CMK (cell line): Measurements from ENCODE around the gene DACT3.

ENCODE experiments used
- DNase-seq: peaks from one replicate; pipeline ENCODE4 v3.0.0-alpha.2; 2010; ENCODE audit warnings: low read depth

DACT3 gene

GRCh38 chr19:46668662-46669061, 7.7 kb upstream of the DACT3 start:
- DNase-seq, result no peak

- DNase-seq, result no peak
These were observed 4.1 kb upstream of the DACT3 start for GRCh38 chr19:46665072-46665471.

- no peak for DNase-seq
These were observed 982 bp upstream of the DACT3 start for GRCh38 chr19:46661735-46662592.

- no peak for DNase-seq
These were observed 397 bp downstream of the DACT3 start for GRCh38 chr19:46660551-46661019.

GRCh38 chr19:46660008-46660517, 919 bp downstream of the DACT3 start:
- DNase-seq, result no peak

GRCh38 chr19:46659151-46660007, 1.6 kb downstream of the DACT3 start:
- no peak for DNase-seq

DNA sequence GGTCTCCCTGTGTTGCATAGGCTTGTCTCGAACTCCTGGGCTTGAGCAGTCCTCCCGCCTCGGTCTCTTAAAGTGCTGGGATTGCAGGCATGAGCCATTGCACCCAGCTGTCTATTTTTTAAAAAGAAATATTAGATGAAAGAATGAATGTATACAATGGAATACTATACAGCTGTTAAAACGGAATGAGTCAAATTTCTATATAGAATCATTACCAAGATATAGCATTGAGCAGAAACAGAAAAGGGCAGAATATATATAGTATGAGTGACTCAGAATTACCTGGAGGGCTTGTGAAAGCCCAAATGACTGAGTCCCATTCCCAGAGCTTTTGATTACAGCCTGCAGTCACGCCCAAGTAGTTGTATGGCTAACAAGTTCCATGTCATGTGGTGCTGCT, 4.4 kb downstream of the DACT3 start:
- no peak for DNase-seq

GRCh38 chr19:46654621-46655152, 6.3 kb downstream of the DACT3 start:
- DNase-seq, result no peak

GRCh38 chr19:46650445-46650844, 10.5 kb downstream of the DACT3 start:
- DNase-seq, result no peak

DNA sequence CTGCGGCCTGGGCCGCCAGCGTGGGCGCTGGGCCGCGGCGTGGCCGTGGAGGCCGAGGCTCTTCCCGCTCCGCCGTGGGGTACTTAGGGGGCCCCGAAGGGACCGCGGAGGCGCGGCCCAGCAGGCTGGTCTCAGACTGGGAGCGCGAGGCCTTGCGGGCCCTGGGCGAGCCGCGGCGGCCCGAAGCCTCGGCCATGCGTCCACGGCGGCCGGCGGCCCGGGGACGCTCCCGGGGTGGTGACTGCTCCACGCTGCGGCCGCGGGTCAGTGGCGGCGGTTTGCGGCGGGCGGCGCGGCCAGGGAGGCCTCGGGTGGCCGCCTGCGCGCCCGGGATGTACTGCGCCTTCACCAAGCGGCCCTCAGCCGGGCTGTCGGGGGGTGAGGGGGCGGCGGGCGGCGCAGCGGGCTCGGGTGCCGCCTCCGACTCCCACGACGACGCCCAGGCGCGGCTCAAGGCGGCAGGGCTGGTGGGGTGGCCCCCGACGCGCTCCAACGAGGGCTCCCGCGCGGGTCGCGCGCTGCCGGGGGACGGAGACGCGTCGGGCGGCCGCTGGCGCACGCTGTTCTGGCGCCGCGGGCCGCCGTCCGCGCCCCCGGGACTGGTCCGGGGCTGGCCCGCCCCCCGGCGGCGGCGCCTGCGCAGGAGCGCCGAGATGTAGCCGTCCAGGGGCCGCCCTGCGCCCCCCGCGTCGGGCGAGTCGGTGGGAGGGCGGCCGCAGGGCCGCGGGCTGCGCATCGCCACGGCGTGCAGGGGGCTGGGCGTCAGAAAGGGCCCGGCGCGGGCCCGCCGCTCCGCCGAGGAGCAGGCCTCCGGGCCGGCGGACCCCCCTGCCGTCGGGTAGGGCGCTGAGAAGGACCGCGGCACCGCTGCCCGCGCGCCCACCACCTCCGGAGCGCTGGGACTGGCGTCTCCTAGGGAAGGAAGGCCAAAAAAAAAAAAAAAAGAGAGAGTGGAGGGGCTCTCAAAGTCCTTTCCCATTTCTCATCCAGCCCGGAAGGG, 11.7 kb downstream of the DACT3 start:
- DNase-seq, result no peak

GRCh38 chr19:46648060-46648960, 12.7 kb downstream of the DACT3 start:
- DNase-seq, result no peak

DNA sequence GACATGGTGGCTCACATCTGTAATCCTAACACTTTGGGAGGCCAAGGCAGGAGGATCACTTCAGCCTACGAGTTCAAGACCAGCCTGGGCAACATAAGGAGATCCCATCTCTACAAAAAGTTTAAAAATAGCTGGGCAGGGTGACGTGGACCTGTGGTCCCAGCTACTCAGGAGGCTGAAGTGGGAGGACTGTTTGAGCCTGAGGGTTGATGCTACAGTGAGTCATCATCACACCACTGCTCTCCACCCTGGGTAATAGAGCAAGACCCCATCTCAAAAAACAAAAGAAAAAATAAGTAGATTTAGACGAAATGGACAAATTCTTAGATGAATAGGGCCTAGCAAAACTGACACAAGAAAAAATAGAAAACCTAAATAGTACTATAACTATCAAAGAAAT, 14.6 kb downstream of the DACT3 start:
- DNase-seq, result no peak

GRCh38 chr19:46644720-46645119, 16.3 kb downstream of the DACT3 start:
- no peak for DNase-seq

- DNase-seq, result no peak
These were observed 20.3 kb downstream of the DACT3 start for GRCh38 chr19:46640656-46641055.

DNA sequence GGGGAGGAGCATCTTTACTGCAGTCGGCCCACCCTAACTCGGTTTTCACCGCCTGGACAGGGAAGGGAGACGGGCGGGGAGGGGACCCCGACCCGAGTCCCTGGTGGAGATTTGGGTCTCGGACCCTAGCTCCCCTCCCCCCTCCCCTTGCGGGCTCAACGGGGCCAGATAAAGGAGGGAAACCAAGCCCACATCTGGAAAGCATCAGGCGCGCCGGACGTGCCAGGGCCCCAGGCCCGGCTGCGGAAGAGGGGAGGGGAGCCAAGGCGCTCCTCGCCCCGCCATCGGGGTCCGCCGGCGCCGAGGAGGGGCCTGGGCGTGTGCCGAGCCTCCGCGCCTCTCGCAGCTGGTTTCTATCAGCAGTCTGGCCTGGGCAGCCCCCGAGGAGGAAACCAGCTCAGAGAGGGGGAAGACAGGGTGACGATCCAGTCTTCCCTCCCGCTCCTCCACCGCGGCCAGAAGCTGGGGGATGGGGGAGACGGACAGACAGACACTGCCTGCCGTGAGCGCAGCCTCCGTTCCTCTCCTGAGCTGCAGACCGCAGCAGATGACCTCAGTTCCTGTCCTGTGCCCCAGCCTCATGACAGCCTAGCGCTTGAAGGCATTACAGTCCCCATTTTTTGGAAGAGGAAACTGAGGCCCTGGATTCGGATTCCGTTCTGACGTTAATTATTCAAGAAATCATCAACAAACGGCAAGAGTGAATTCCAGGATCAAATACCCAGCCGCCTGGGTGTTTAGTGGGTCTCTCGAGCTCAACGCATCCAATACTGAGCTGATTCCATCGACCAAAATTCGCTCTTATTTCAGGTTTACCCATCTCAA, 21.4 kb downstream of the DACT3 start:
- no peak for DNase-seq

DNA sequence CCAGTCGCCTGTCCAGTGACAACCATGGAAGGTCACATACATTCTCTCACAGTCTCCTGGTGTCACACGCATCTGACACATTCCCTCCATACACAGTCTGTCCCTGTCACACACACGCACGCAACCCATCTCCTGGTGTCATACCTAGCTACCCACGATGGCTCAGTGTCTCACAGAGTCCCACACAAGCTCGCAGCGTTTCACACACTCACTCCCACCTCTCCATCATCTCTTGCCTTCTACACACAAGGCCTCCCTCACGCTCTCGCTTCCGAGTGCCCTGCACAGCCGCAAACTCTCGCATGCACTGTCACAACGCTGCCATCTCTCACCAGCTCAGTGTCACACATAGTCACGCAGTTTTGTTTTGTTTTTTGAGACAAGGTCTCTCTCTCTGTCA, 23.8 kb downstream of the DACT3 start:
- DNase-seq, result no peak

DNA sequence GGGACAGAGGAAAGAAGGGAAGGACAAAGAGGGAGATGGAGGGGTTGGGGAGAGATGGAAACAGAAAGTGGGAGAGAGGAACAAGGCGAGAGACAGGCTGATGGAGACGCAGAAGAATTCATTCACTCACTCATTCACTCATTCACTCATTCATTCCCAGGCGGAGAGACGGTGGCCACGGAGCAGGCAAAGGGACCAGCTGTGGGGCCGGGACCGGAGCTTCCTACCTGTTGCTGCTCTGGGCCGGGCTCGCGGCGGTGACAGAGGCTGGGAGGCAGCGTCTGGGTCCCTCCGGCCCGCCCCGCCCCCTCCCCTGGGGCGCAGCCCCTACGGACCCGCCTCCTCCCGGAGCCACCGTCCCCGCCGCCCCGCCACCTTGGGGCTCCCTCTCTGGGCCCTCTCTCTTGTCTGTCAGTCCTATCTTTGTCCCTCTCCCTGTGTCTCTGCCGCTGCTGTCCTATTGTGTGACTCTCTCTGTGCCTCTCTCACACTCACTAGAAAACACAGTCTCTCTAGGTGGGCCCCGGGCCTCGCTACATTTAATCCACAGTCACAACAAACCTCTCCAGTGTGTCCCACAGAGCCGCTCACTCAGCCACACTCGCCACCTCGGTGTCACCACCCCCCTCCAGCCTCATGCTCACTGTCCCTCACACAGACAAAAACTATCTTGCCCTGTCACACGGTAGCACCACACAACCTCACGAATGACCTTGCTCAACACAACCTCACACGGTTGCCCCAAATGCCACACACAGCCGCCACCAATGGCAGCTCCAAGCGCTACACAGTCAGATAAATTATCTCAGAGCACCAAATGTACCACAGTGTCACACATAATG, 24.8 kb downstream of the DACT3 start, which contains the start of gene GNG8:
GNG8 (minus strand) TSS at position 283 of the 842 bp plus-strand sequence. CDS start 1,520 bp downstream, outside the sequence.
- DNase-seq, result no peak

DNA sequence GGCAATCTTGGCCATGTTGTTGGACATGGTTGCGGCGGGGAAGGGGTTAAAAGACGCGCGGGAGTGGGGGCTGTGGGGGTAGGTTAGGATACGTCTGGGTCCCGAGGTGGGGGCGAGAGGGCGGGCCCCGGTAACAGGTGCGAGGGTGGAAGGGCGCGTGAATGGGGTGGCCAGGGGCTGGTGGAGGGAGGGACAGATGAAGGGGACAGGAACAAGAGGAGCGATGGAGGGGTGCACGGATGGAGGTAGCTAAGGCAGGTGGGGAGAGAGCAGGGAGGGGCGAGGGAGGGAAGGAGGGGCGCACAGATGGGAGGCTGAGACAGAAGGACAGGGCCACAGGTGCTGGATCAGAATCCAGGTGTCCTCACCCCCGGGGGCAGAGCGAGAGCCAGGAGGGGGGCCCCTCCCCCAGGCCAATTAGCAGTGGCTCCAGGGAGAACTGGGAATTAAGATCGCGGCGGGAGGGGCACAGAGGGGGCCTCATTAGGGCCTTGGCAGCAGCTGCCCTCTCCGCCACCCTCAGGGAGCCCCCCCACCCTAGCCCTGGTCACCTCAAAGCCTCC, 26.2 kb downstream of the DACT3 start:
- no peak for DNase-seq
